Astrocyte (in vitro differentiated cells and primary cell): ENCODE measurements around the gene SLIT3.

ENCODE experiments used
- CTCF ChIP-seq: IDR thresholded peaks from 2 replicates; pipeline ENCODE4 v1.5.1; 2011; ENCODE audit warnings: low read depth, mild to moderate bottlenecking, inconsistent platforms, low read length, moderate library complexity; ENCODE audit not compliant: insufficient read depth
- EZH2 ChIP-seq: IDR thresholded peaks from 2 replicates; pipeline ENCODE4 v1.6.1; 2012; ENCODE audit warnings: mild to moderate bottlenecking, low read length, inconsistent platforms; ENCODE audit not compliant: insufficient read depth

DNA sequence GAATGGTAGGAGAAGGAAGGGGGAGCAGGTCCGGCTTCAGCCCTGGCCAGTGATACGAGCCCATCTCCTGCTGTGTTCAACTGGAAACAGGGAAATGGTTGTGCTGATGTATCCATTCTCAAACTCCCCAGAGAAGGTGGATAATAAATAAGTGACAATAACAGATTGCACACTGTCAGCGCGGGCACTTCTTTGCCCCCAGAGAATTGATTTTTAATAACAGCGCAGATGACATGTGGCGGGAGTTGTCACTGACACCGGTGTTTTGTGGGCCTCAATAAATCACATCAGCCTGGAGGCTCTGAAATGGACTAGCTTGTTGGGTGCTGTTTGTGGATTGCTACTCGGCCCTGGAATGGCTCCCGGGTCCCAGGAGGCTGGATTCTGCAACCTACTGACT is 580.4 kb downstream of the SLIT3 start:
- TF ChIP-seq CTCF (no peak), EZH2 (no peak)
